MCF 10A (cell line): ENCODE measurements around the gene MORF4L2. TPM values are rescaled to one million over a fixed set of nuclear protein-coding genes. Genes with fewer than 3 reads are reported as not detected.
"Not testable (repeated sequence)": the region's sequence is repeated elsewhere in the genome, so short reads cannot be mapped to it uniquely, and the experiment has no call there.

Experiments
- BruUV-seq: library from RNA; stranded (reverse); fragments of 400-500 nt; replicated peaks from 2 replicates; lab custom pipeline; 2021; lab: Mats Ljungman, UMichigan
- CTCF ChIA-PET: fragments of 300-600 bp; sonication (Branson Sonifier 250); formaldehyde crosslinking; extraction: SDS; loops from one replicate; lab custom pipeline; 2021; ENCODE audit warnings: antibody characterized with exemption, inconsistent platforms; lab: Yijun Ruan, JAX
- POLR2A ChIA-PET: fragments of 300-600, 350-650 bp; sonication (Branson Sonifier 250); formaldehyde crosslinking; extraction: SDS; loops from one replicate; lab custom pipeline; 2020; ENCODE audit warnings: antibody characterized with exemption, inconsistent platforms; lab: Yijun Ruan, JAX
- DNase-seq: peaks from one replicate; pipeline ENCODE4 v3.0.0-alpha.2; 2018; ENCODE audit not compliant: unreplicated experiment
- H3K27ac Mint-ChIP-seq: one replicate; pipeline ENCODE4 v1.8.0; 2022; ENCODE audit warnings: mild to moderate bottlenecking, low read depth, mixed read lengths; ENCODE audit not compliant: unreplicated experiment
- H3K27me3 Mint-ChIP-seq: one replicate; pipeline ENCODE4 v1.8.0; 2022; ENCODE audit warnings: mixed read lengths; ENCODE audit not compliant: insufficient read depth, unreplicated experiment
- H3K36me3 Mint-ChIP-seq: one replicate; pipeline ENCODE4 v1.8.0; 2022; ENCODE audit warnings: mild to moderate bottlenecking, moderate library complexity, mixed read lengths; ENCODE audit not compliant: insufficient read depth, unreplicated experiment
- H3K4me1 Mint-ChIP-seq: one replicate; pipeline ENCODE4 v1.8.0; 2022; ENCODE audit warnings: mixed read lengths; ENCODE audit not compliant: insufficient read depth, unreplicated experiment
- H3K4me3 Mint-ChIP-seq: one replicate; pipeline ENCODE4 v1.8.0; 2022; ENCODE audit warnings: mild to moderate bottlenecking, moderate library complexity, mixed read lengths; ENCODE audit not compliant: unreplicated experiment
- H3K9me3 Mint-ChIP-seq: one replicate; pipeline ENCODE4 v1.8.0; 2022; ENCODE audit warnings: mixed read lengths; ENCODE audit not compliant: unreplicated experiment
- CTCF ChIP-seq: fragments of 200-600 bp; IDR thresholded peaks from one replicate; pipeline ENCODE4 v1.8.0; 2022; ENCODE audit warnings: antibody characterized with exemption, mild to moderate bottlenecking; ENCODE audit not compliant: unreplicated experiment
- intact Hi-C: fragments of 100-400 bp; cut with micrococcal nuclease; formaldehyde crosslinking; loops from 2 replicates; pipeline ENCODE4 v1.14.1; 2022
- total RNA-seq: library from RNA; stranded (reverse); gene quantifications from 2 replicates; pipeline ENCODE4 v1.2.3, GENCODE V29; 2022

MORF4L2 gene
- total RNA-seq, 1 experiment from 2014 or later, result 463 TPM

GRCh38 chrX:103651151-103651773 is 35.2 kb downstream of the MORF4L2 start:
- H3K36me3 Mint-ChIP-seq, result no peaks in the 10 kb centered on the region
- no TSS peak for BruUV-seq
- TF ChIP-seq CTCF, result no peak
- ChIA-PET POLR2A (interaction anchor here (1.3 kb wide), 1 partner anchor 21 kb away, joined by 4 read pairs; no protein-coding TSS in a partner anchor), CTCF (no interaction called here)
- H3K27me3 Mint-ChIP-seq, result peaks cover 26% of the 10 kb centered on the region
- intact Hi-C loops, result no loop called here
- no peak for DNase-seq
- H3K27ac Mint-ChIP-seq, result no peak overlapping the region
- peaks cover 13% of the 10 kb centered on the region for H3K9me3 Mint-ChIP-seq
- no peak overlapping the region for H3K4me3 Mint-ChIP-seq
- no peaks in the 10 kb centered on the region for H3K4me1 Mint-ChIP-seq

- no TSS peak for BruUV-seq
- Mint-ChIP-seq H3K4me1 (no peaks in the 10 kb centered on the region), H3K36me3 (no peaks in the 10 kb centered on the region), H3K27ac (no peak overlapping the region), H3K4me3 (no peak overlapping the region), H3K9me3 (peaks cover 21% of the 10 kb centered on the region), H3K27me3 (peaks cover 56% of the 10 kb centered on the region)
- CTCF ChIA-PET, result no interaction called here
- intact Hi-C loops, result no loop called here
- POLR2A ChIA-PET, result interaction anchor here (0.7 kb wide), 1 partner anchor 9 kb away, joined by 3 read pairs; no protein-coding TSS in a partner anchor
- TF ChIP-seq CTCF, result no peak
- DNase-seq, result no peak
Measured at GRCh38 chrX:103647630-103648029, 38.9 kb downstream of the MORF4L2 start.

- ChIA-PET CTCF (interaction anchor here (0.6 kb wide), 1 partner anchor 371 kb away, joined by 3 read pairs; no protein-coding TSS in a partner anchor), POLR2A (no interaction called here)
- Mint-ChIP-seq H3K4me3 (no peak overlapping the region), H3K4me1 (no peaks in the 10 kb centered on the region), H3K27me3 (peaks cover 60% of the 10 kb centered on the region), H3K9me3 (peaks cover 16% of the 10 kb centered on the region), H3K36me3 (no peaks in the 10 kb centered on the region), H3K27ac (no peak overlapping the region)
- BruUV-seq, result no TSS peak
- DNase-seq, result no peak
- intact Hi-C loops, result no loop called here
- no peak for TF ChIP-seq CTCF
Measured at GRCh38 chrX:103644125-103644524, 42.4 kb downstream of the MORF4L2 start.

- no peak for DNase-seq
- TF ChIP-seq CTCF, result no peak
- intact Hi-C loops, result no loop called here
- POLR2A ChIA-PET, result interaction anchor here (0.7 kb wide), 1 partner anchor 517 kb away, joined by 3 read pairs; no protein-coding TSS in a partner anchor
- Mint-ChIP-seq H3K9me3 (peaks cover 1% of the 10 kb centered on the region), H3K4me3 (no peak overlapping the region), H3K4me1 (no peaks in the 10 kb centered on the region), H3K36me3 (no peaks in the 10 kb centered on the region), H3K27ac (no peak overlapping the region), H3K27me3 (peaks cover 41% of the 10 kb centered on the region)
- no TSS peak for BruUV-seq
- CTCF ChIA-PET, result no interaction called here
Measured at GRCh38 chrX:103640401-103641155, 45.9 kb downstream of the MORF4L2 start.

GRCh38 chrX:103638479-103639346 is 47.8 kb downstream of the MORF4L2 start:
- BruUV-seq, result not testable (repeated sequence)
- H3K27me3 Mint-ChIP-seq, result peaks cover 34% of the 10 kb centered on the region
- CTCF ChIA-PET, result interaction anchor here (1.4 kb wide), 1 partner anchor 9 kb away, joined by 5 read pairs; no protein-coding TSS in a partner anchor

More at GRCh38 chrX:103638479-103639346, 47.8 kb downstream of the MORF4L2 start:
- DNase-seq, H3K27ac Mint-ChIP-seq, H3K36me3 Mint-ChIP-seq, intact Hi-C loops, H3K4me3 Mint-ChIP-seq, H3K4me1 Mint-ChIP-seq, H3K9me3 Mint-ChIP-seq: not testable (repeated sequence)
- POLR2A ChIA-PET, result interaction anchor here (0.6 kb wide), 1 partner anchor 397 kb away, joined by 3 read pairs; no protein-coding TSS in a partner anchor
